ENCODE results near the gene DOCK8.

DOCK8 gene

GRCh38 chr9:354453-354852 lies 139.8 kb downstream of the DOCK8 start:
- no peaks in the 10 kb centered on the region for H3K4me1 ChIP-seq (ENCODE audit: low read depth, poor library complexity, severe bottlenecking)
- H3K36me3 ChIP-seq (ENCODE audit: insufficient read depth): no peaks in the 10 kb centered on the region
- no peak overlapping the region for H3K9ac ChIP-seq
- no peak overlapping the region for H3K27ac ChIP-seq
- no peaks in the 10 kb centered on the region for H3K27me3 ChIP-seq (ENCODE audit: insufficient read depth, low read depth)
- TF ChIP-seq, protein P1, sequence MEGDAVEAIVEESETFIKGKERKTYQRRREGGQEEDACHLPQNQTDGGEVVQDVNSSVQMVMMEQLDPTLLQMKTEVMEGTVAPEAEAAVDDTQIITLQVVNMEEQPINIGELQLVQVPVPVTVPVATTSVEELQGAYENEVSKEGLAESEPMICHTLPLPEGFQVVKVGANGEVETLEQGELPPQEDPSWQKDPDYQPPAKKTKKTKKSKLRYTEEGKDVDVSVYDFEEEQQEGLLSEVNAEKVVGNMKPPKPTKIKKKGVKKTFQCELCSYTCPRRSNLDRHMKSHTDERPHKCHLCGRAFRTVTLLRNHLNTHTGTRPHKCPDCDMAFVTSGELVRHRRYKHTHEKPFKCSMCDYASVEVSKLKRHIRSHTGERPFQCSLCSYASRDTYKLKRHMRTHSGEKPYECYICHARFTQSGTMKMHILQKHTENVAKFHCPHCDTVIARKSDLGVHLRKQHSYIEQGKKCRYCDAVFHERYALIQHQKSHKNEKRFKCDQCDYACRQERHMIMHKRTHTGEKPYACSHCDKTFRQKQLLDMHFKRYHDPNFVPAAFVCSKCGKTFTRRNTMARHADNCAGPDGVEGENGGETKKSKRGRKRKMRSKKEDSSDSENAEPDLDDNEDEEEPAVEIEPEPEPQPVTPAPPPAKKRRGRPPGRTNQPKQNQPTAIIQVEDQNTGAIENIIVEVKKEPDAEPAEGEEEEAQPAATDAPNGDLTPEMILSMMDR (conservative IDR thresholded peaks at IDR 0.05; ENCODE audit: low read depth, low read length): no peak
- no peak overlapping the region for H3K4me2 ChIP-seq
- H2AFZ ChIP-seq (ENCODE audit: low read depth): no peak overlapping the region
- H4K20me1 ChIP-seq (ENCODE audit: insufficient read depth): no peaks in the 10 kb centered on the region
- no peaks in the 10 kb centered on the region for H3K79me2 ChIP-seq (ENCODE audit: insufficient read depth, low read depth)
- H3K4me3 ChIP-seq (IDR thresholded peaks at IDR 0.05; ENCODE audit: insufficient read depth, low read depth, low read length): no peak overlapping the region

GRCh38 chr9:357560-357959 lies 142.9 kb downstream of the DOCK8 start:
- Histone ChIP-seq H3K27me3 (ENCODE audit: insufficient read depth, low read depth) (no peaks in the 10 kb centered on the region), H3K9ac (no peak overlapping the region), H3K79me2 (ENCODE audit: insufficient read depth, low read depth) (no peaks in the 10 kb centered on the region), H3K4me1 (ENCODE audit: low read depth, poor library complexity, severe bottlenecking) (no peaks in the 10 kb centered on the region), H3K27ac (no peak overlapping the region), H2AFZ (ENCODE audit: low read depth) (no peak overlapping the region), H4K20me1 (ENCODE audit: insufficient read depth) (no peaks in the 10 kb centered on the region), H3K4me2 (no peak overlapping the region), H3K36me3 (ENCODE audit: insufficient read depth) (no peaks in the 10 kb centered on the region), H3K4me3 (IDR thresholded peaks at IDR 0.05; ENCODE audit: insufficient read depth, low read depth, low read length) (no peak overlapping the region)
- TF ChIP-seq, protein P1 (conservative IDR thresholded peaks at IDR 0.05; ENCODE audit: low read depth, low read length): no peak

GRCh38 chr9:362561-363273 lies 148.1 kb downstream of the DOCK8 start:
- Histone ChIP-seq H3K4me2 (no peak overlapping the region), H4K20me1 (ENCODE audit: insufficient read depth) (no peaks in the 10 kb centered on the region), H3K27ac (no peak overlapping the region), H3K36me3 (ENCODE audit: insufficient read depth) (no peaks in the 10 kb centered on the region), H3K4me1 (ENCODE audit: low read depth, poor library complexity, severe bottlenecking) (no peaks in the 10 kb centered on the region), H3K4me3 (IDR thresholded peaks at IDR 0.05; ENCODE audit: insufficient read depth, low read depth, low read length) (no peak overlapping the region), H3K27me3 (ENCODE audit: insufficient read depth, low read depth) (no peaks in the 10 kb centered on the region), H3K79me2 (ENCODE audit: insufficient read depth, low read depth) (no peaks in the 10 kb centered on the region), H3K9ac (no peak overlapping the region), H2AFZ (ENCODE audit: low read depth) (no peak overlapping the region)
- TF ChIP-seq, protein P1 (conservative IDR thresholded peaks at IDR 0.05; ENCODE audit: low read depth, low read length): no peak

- Histone ChIP-seq H3K4me1 (ENCODE audit: low read depth, poor library complexity, severe bottlenecking) (no peaks in the 10 kb centered on the region), H3K79me2 (ENCODE audit: insufficient read depth, low read depth) (no peaks in the 10 kb centered on the region), H4K20me1 (ENCODE audit: insufficient read depth) (no peaks in the 10 kb centered on the region), H3K9ac (no peak overlapping the region), H3K4me2 (no peak overlapping the region), H3K27ac (no peak overlapping the region), H3K4me3 (IDR thresholded peaks at IDR 0.05; ENCODE audit: insufficient read depth, low read depth, low read length) (no peak overlapping the region), H2AFZ (ENCODE audit: low read depth) (no peak overlapping the region), H3K27me3 (ENCODE audit: insufficient read depth, low read depth) (no peaks in the 10 kb centered on the region), H3K36me3 (ENCODE audit: insufficient read depth) (no peaks in the 10 kb centered on the region)
- TF ChIP-seq, protein P1 (conservative IDR thresholded peaks at IDR 0.05; ENCODE audit: low read depth, low read length): no peak
Observed at GRCh38 chr9:363274-363612, 148.6 kb downstream of the DOCK8 start.
